GM23248 (cell line): ENCODE data around the gene CCDC134. TPM values are rescaled to one million over a fixed set of nuclear protein-coding genes. Genes with fewer than 3 reads are reported as not detected.

Experiments used
- DNase-seq: peaks from one replicate; pipeline ENCODE4 v3.0.0-alpha.2; 2015
- H2AFZ ChIP-seq: fragments of 200-600 bp; sonication (generic); 2 replicates; pipeline ENCODE4 v1.6.1; 2016; ENCODE audit warnings: antibody characterized with exemption
- H3F3A ChIP-seq: fragments of 200-600 bp; sonication (generic); 2 replicates; pipeline ENCODE4 v1.6.1; 2016; ENCODE audit warnings: mild to moderate bottlenecking, antibody characterized with exemption, mixed run types; ENCODE audit not compliant: insufficient read depth
- H3K27ac ChIP-seq: fragments of 200-600 bp; sonication (generic); 2 replicates; pipeline ENCODE4 v1.5.1; 2016; ENCODE audit warnings: mild to moderate bottlenecking
- H3K27me3 ChIP-seq: fragments of 200-600 bp; sonication (generic); replicated peaks from 2 replicates; pipeline ENCODE4 v1.6.1; 2016; ENCODE audit warnings: mild to moderate bottlenecking; ENCODE audit not compliant: insufficient read depth
- H3K36me3 ChIP-seq: fragments of 200-600 bp; sonication (generic); 2 replicates; pipeline ENCODE4 v1.6.1; 2016; ENCODE audit warnings: low read depth, mild to moderate bottlenecking
- H3K4me1 ChIP-seq: fragments of 200-600 bp; sonication (generic); 2 replicates; pipeline ENCODE4 v1.6.1; 2016; ENCODE audit warnings: mild to moderate bottlenecking; ENCODE audit not compliant: insufficient read depth
- H3K4me2 ChIP-seq: fragments of 200-600 bp; sonication (generic); one replicate; pipeline ENCODE4 v1.6.1; 2016; ENCODE audit warnings: mild to moderate bottlenecking; ENCODE audit not compliant: unreplicated experiment
- H3K4me3 ChIP-seq: fragments of 200-600 bp; sonication (generic); 2 replicates; pipeline ENCODE4 v1.5.1; 2016; ENCODE audit warnings: mild to moderate bottlenecking
- H3K79me2 ChIP-seq: fragments of 200-600 bp; sonication (generic); 2 replicates; pipeline ENCODE4 v1.6.1; 2016; ENCODE audit warnings: mild to moderate bottlenecking; ENCODE audit not compliant: insufficient read depth
- H3K9ac ChIP-seq: fragments of 200-600 bp; sonication (generic); 2 replicates; pipeline ENCODE4 v1.6.1; 2016; ENCODE audit warnings: mild to moderate bottlenecking
- H3K9me2 ChIP-seq: fragments of 200-600 bp; sonication (generic); 2 replicates; pipeline ENCODE4 v1.6.1; 2016; ENCODE audit warnings: mixed run types, mild to moderate bottlenecking, moderate library complexity; ENCODE audit not compliant: insufficient read depth
- H3K9me3 ChIP-seq: fragments of 200-600 bp; sonication (generic); one replicate; pipeline ENCODE4 v1.6.1; 2017; ENCODE audit warnings: low read depth
- H4K20me1 ChIP-seq: fragments of 200-600 bp; sonication (generic); 2 replicates; pipeline ENCODE4 v1.6.0; 2016; ENCODE audit not compliant: insufficient read depth
- EZH2 ChIP-seq: fragments of 200-600 bp; sonication (generic); IDR thresholded peaks from 2 replicates; pipeline ENCODE4 v1.6.1; 2018; ENCODE audit warnings: antibody characterized with exemption, mild to moderate bottlenecking; ENCODE audit not compliant: insufficient read depth, poor library complexity, severe bottlenecking
- EZH2phosphoT487 ChIP-seq: fragments of 200-600 bp; sonication (generic); IDR thresholded peaks from 2 replicates; pipeline ENCODE4 v1.6.1; 2018; ENCODE audit warnings: antibody characterized with exemption, moderate library complexity, mild to moderate bottlenecking, low read depth; ENCODE audit not compliant: insufficient read depth
- WGBS, 2 experiments: methylation state at CpG; one replicate each; pipeline ENCODE4 v1.1.6; 2015 to 2017; ENCODE audit warnings: low lambda C conversion rate in 2 of 2, low coverage in 1 of 2; ENCODE audit errors: missing lambda C conversion rate in 2 of 2; 5-methylcytosine and 5-hydroxymethylcytosine counted together
- in situ Hi-C: fragments of 300-500 bp; cut with MboI; formaldehyde crosslinking; loops from 2 replicates; pipeline ENCODE4 v1.15.0; 2020
- polyA plus RNA-seq: library from polyadenylated mRNA; unstranded; fragments of >200 nt; fragmentation: Nextera tagmentation; extraction: Ambion mirVana; gene quantifications from 2 replicates; pipeline ENCODE4 v1.2.1, GENCODE V29; 2016
- total RNA-seq: library from RNA; depleted of rRNA; stranded (reverse); fragments of >200 nt; shearing (Covaris generic); gene quantifications from 2 replicates; pipeline ENCODE4 v1.2.3, GENCODE V29; 2014

CCDC134 gene
- total and polyA plus RNA-seq, 2 experiments from 2014 or later, result 3.9 to 4.4 TPM

DNA sequence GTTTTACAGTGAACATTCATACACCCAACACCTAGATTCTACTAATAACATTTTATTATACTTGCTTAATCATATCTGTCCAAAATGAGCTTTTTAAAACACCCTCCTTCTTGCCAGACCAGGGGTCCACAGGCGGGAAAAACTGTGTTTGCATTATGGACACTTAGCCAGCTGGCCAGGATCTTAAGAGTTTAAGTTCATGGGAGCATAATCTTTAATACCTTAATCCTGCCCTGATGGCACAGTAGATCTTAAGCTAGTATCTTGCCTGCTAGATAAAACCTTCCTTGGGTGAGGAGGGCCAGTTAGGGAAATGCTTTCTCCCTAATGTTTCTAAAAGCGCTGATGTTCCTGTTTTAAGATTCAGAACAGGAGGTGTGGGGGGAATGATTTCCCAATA is 13.1 kb upstream of the CCDC134 start:
- WGBS, 2 experiments, result 62 to 73% methylated on average over 2 of the region's 2 CpGs
- H3K4me3 ChIP-seq, result no peak overlapping the region
- no peaks in the 10 kb centered on the region for H4K20me1 ChIP-seq
- H3K9me2 ChIP-seq, result no peaks in the 10 kb centered on the region
- no peaks in the 10 kb centered on the region for H3K36me3 ChIP-seq
- H3K9me3 ChIP-seq, result no peaks in the 10 kb centered on the region
- H3K9ac ChIP-seq, result no peak overlapping the region
- no peaks in the 10 kb centered on the region for H3K27me3 ChIP-seq
- no peaks in the 10 kb centered on the region for H3K79me2 ChIP-seq
- DNase-seq, result no peak
- TF ChIP-seq EZH2phosphoT487 (no peak), EZH2 (no peak)
- in situ Hi-C loops, result no loop called here
- H3K4me1 ChIP-seq, result no peaks in the 10 kb centered on the region
- H3K4me2 ChIP-seq, result no peak overlapping the region
- H2AFZ ChIP-seq, result no peak overlapping the region
- H3F3A ChIP-seq, result no peaks in the 10 kb centered on the region
- no peak overlapping the region for H3K27ac ChIP-seq

DNA sequence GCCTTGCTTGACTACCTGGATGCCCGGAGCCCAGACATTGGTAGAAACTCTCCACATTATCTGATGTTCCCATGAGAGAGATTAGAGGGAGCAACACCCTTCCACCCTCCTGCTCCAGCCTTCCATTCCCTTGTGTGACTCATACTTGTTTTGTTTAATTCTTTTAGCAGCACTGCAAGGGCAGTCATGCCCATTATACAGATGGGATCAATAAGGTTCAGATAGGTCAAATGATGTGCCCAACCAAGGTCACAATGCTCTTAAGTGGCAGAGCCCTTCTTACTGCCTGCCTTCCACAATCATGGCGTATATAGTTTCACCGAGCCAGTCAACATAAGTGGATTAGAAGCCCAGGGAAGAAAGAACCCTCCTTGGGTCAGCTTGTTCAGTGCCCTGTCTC is 6.6 kb upstream of the CCDC134 start:
- no peak overlapping the region for H2AFZ ChIP-seq
- in situ Hi-C loops, result no loop called here

DNA sequence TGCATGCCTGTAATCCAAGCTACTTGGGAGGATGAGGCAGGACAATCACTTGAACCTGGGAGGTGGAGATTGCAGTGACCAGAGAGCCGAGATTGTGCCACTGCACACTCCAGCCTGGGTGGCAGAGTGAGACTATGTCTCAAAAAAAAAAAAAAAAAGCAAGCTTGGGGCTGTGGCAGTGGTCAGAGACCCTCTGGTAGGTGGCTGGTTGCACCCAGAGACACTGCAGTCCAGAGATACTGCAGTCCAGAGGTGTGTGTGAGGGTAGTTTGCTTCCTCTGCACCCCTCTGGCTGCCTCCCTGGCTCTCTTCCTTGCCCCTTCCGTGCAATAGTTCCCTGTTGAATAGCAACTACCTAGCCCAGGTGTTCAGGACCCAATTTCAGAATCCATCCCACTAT is 1.7 kb upstream of the CCDC134 start:
- no peaks in the 10 kb centered on the region for H3K9me2 ChIP-seq
- H3K4me1 ChIP-seq, result 0 out of 2 replicates have a peak, but pooled peaks cover 4% of the 10 kb centered on the region
- TF ChIP-seq EZH2phosphoT487 (no peak), EZH2 (no peak)
- H3K4me3 ChIP-seq, result no peak overlapping the region
- no peaks in the 10 kb centered on the region for H3F3A ChIP-seq
- in situ Hi-C loops, result no loop called here
- no peaks in the 10 kb centered on the region for H3K9me3 ChIP-seq
- no peak overlapping the region for H2AFZ ChIP-seq
- H4K20me1 ChIP-seq, result no peaks in the 10 kb centered on the region
- WGBS, 2 experiments, result 96 to 100% methylated on average over 2 of the region's 2 CpGs
- H3K27ac ChIP-seq, result no peak overlapping the region
- H3K4me2 ChIP-seq, result no peak overlapping the region
- no peak for DNase-seq
- H3K36me3 ChIP-seq, result no peaks in the 10 kb centered on the region
- H3K79me2 ChIP-seq, result peaks cover 13% of the 10 kb centered on the region
- no peak overlapping the region for H3K9ac ChIP-seq
- no peaks in the 10 kb centered on the region for H3K27me3 ChIP-seq

More for the DNA sequence above, 6.6 kb upstream of the CCDC134 start:
- H3K27ac ChIP-seq, result no peak overlapping the region
- DNase-seq, result no peak
- H3K79me2 ChIP-seq, result no peaks in the 10 kb centered on the region
- no peaks in the 10 kb centered on the region for H3K9me2 ChIP-seq
- H3K4me3 ChIP-seq, result no peak overlapping the region
- H3K27me3 ChIP-seq, result no peaks in the 10 kb centered on the region
- 94 to 96% methylated on average over 3 of the region's 3 CpGs for WGBS, 2 experiments
- H3K9ac ChIP-seq, result no peak overlapping the region
- no peaks in the 10 kb centered on the region for H3K36me3 ChIP-seq
- no peaks in the 10 kb centered on the region for H4K20me1 ChIP-seq
- no peaks in the 10 kb centered on the region for H3F3A ChIP-seq
- no peaks in the 10 kb centered on the region for H3K9me3 ChIP-seq
- no peak overlapping the region for H3K4me2 ChIP-seq
- no peak for TF ChIP-seq EZH2
- no peak for TF ChIP-seq EZH2phosphoT487
- H3K4me1 ChIP-seq, result no peaks in the 10 kb centered on the region

DNA sequence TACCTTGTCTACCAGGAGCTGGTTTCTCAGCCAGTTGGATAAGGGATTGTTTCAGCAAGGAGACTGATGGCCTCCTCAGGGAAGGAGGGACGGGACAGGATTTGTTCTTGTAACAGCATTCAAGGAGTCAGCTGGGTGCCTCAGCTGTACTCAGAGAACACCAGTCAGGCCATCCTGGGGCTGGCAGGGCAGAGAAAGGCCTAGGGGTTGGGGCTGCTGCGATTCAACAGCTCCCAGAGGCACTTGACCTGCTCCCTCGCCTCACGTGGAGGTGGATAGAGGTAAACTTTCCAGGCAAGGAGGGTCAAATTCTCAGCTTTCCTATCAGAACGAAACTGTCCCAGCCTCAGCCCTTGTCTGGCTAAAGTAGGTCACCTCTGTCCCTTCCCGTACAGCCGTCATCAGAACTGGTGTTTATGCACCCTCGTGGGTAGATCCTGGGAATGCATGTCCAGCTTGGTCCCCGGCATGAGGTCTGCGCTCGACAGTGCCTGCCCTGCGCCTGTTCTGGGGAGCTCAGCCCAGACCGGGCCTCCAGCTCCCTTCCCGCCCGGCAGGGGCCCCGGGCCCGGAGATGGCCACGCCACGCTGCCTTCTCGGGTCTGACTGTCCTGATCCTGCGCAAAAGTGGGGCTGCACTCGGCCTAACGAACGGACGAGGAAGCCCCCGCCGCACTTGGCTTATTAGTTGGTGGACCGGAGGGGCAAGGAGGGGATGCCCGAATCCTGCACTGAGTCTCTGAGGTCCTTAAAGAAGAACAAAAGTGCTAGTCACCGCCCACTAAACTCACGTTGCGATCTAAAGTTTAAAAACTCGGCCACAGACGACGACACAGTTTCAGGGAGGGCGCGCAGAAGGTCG is 762 bp upstream of the CCDC134 start:
- no peaks in the 10 kb centered on the region for H3K36me3 ChIP-seq
- 14 to 16% methylated on average over 38 of the region's 38 CpGs for WGBS, 2 experiments
- H3K4me2 ChIP-seq, result peak overlapping the region; percentile 94
- H2AFZ ChIP-seq, result peak overlapping the region; percentile 99
- H3K27ac ChIP-seq, result peak overlapping the region; percentile 52
- no peaks in the 10 kb centered on the region for H4K20me1 ChIP-seq
- peaks cover 13% of the 10 kb centered on the region for H3K79me2 ChIP-seq
- H3F3A ChIP-seq, result no peaks in the 10 kb centered on the region
- H3K4me1 ChIP-seq, result 0 out of 2 replicates have a peak, but pooled peaks cover 4% of the 10 kb centered on the region
- H3K27me3 ChIP-seq, result no peaks in the 10 kb centered on the region
- H3K9me2 ChIP-seq, result no peaks in the 10 kb centered on the region
- in situ Hi-C loops, result no loop called here
- no peaks in the 10 kb centered on the region for H3K9me3 ChIP-seq
- H3K4me3 ChIP-seq, result peak overlapping the region; percentile 87
- peak overlapping the region; percentile 84 for H3K9ac ChIP-seq
- no peak for TF ChIP-seq EZH2phosphoT487
- no peak for TF ChIP-seq EZH2
- DNase-seq, result peak; percentile 57
